GM18951 (cell line): ENCODE results near the gene FAM227B.

Source experiments
- POLR2A ChIP-seq: IDR thresholded peaks from 4 replicates; pipeline ENCODE4 v1.6.1; 2011; ENCODE audit warnings: mild to moderate bottlenecking; ENCODE audit not compliant: insufficient read length, insufficient read depth; ENCODE audit errors: extremely low read depth
- in situ Hi-C: fragments of 300-500 bp; cut with MboI; formaldehyde crosslinking; loops from one replicate; pipeline ENCODE4 v1.12.0; 2022; ENCODE audit warnings: low sequenced_read_pairs, mixed read lengths, inconsistent platforms; ENCODE audit not compliant: unreplicated experiment

FAM227B gene

DNA sequence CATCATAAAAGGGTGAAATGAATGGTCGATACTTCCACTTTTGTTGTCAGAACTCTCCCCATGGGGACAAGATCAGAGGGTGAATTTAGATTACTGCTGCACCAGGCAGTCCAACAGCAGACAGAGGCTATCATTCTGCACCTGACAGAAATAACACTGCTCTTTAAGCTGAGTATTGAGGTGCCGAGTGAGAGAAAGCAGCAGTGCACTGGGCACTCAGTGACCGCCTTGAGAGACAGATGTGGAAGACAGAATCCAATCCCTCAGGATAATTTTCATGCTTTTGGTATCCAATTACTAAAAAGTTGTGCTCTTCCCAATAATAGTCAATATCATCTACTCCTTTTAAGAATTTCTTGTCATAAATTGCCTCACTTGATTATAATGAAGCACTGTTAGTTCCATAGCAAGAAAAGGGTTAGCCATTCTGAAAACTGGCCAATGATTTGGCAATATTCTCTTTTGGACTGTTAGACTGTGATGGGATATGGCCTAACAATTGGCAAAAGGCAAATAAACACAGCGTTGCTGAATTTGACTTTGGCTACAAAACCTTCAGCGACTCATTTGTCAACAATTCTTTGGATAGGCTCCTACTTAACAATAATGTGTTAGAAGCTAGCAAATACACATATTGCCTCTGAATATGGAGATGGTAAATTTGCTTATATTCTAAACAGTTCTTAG lies 192.1 kb downstream of the FAM227B start:
- TF ChIP-seq POLR2A: no peak
- in situ Hi-C loops: loop anchor here (10.0 kb wide), 1 partner anchor 204 kb away; no protein-coding TSS in a partner anchor

DNA sequence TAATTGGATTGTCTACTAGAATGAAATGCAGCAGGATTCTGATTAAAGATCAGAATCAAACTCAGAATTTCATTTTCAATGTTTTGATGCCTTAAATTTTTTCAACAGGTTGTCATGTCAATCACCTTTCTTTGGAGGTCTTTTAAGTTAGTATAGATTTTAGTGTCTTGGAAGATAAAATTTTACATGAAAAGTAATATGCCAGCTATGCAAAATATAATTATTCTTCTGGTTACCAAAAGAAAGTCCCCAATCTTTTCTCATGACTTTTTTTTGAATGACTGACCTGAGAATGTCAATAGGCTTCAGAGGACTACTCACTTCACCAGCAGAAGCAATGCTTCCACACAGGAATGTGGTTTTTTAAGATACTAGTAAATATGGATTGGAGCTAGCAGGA lies 193.2 kb downstream of the FAM227B start:
- in situ Hi-C loops: loop anchor here (10.0 kb wide), 1 partner anchor 203 kb away; no protein-coding TSS in a partner anchor

DNA sequence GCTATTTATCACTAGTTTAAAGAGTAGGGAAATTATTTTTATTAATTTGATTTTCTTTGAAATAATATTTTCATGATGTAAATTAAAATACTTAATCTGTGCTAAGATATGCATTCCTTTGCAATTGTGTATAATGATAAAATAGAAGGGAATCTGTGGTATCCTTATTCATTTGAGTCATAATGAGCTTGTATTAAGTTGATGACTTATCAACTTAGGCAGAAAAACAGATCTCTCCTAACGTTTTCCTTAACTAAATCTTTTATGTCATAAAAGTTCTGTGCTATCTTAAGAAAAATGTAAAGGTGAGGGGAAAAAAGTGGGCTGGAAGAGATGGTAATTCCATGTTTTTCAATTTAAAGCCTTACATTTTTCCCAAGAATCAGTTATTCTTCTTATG lies 195.7 kb downstream of the FAM227B start:
- no peak for TF ChIP-seq POLR2A

More for the DNA sequence above, 193.2 kb downstream of the FAM227B start:
- TF ChIP-seq POLR2A: no peak

DNA sequence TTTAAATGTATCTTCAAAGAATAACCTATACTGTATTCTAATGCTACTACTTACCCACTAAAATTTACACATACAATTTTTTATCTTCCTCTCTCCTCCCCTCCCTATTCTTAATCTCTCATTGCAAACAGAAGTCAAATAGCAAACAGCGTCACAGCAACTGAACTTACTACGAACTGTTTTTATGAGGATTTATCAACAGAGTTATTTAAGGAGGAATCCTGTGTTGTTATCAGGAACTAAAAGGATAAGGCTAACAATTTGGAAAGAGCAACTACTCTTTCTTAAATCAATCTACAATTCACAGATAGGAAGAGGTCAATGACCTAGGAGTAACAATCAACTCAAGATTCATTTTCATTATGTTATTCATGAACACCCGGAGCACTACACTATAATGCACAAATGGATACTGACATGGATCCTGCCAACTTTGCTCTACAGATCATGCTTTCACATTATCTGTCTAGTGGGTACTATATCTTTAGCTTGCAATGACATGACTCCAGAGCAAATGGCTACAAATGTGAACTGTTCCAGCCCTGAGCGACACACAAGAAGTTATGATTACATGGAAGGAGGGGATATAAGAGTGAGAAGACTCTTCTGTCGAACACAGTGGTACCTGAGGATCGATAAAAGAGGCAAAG lies 196.6 kb downstream of the FAM227B start:
- no peak for TF ChIP-seq POLR2A
- in situ Hi-C loops: loop anchor here (10.0 to 25.0 kb wide), 2 partner anchors 199 to 562 kb away; no protein-coding TSS in a partner anchor

More for the DNA sequence above, 195.7 kb downstream of the FAM227B start:
- in situ Hi-C loops: loop anchor here (10.0 to 25.0 kb wide), 2 partner anchors 200 to 563 kb away; no protein-coding TSS in a partner anchor

DNA sequence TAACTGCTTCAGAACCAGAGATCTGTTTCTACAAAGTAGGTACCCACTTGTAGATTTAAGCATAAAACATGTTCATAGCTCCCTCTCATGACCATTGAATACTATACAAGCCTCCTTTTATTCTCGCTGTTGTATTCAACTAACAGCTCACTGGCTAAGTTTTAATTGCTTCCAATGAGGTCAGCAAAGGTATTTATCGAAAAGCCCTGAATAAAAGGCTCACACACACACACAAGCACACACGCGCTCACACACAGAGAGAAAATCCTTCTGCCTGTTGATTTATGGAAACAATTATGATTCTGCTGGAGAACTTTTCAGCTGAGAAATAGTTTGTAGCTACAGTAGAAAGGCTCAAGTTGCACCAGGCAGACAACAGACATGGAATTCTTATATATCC lies 197.6 kb downstream of the FAM227B start, which contains the start of gene FGF7:
Gene FGF7, plus strand, starts transcription at position 222 of the 400 bp plus-strand sequence. CDS start 1,056 bp downstream, outside the sequence.
- no peak for TF ChIP-seq POLR2A
- in situ Hi-C loops: loop anchor here (10.0 to 25.0 kb wide), 2 partner anchors 198 to 561 kb away; no protein-coding TSS in a partner anchor

DNA sequence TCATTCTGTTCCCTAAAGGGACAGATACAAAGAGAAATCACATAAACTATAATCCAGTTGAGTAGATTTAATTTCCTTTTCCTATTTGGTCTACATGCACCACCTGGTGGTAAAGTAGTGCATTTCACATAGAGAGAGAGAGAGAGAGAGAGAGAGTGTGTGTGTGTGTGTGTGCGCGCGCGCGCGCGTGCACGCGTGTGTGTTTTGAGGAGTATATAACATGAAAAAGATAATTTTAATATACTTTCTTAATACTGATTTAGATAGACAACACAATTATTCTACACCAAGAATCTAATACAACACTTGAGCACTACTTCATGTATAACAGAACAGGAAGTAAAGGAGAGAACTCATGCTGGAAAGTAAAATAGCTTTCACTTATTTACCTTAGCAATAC lies 198.6 kb downstream of the FAM227B start:
- in situ Hi-C loops: loop anchor here (10.0 to 25.0 kb wide), 2 partner anchors 197 to 560 kb away; no protein-coding TSS in a partner anchor
- TF ChIP-seq POLR2A: no peak

DNA sequence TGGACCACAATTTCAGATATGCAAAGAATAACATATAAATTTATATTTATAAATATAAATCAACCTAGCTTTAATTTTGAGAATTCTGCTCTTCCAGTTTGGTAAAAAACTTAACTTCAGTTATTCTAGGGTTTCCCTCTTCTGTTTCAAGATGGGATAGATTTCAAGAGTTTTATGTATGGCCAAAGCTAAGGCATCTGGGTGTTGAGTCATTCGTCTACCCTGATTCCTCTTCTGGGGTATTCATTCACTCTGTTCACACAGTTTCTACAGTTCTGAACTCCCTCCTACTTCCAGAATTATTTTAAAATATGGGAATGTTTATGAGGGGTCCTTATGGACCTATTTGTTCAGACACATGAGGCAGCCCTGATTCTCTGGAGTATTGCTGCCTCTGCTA lies 201.8 kb downstream of the FAM227B start:
- in situ Hi-C loops: loop anchor here (25.0 kb wide), 1 partner anchor 557 kb away; no protein-coding TSS in a partner anchor
- TF ChIP-seq POLR2A: no peak

DNA sequence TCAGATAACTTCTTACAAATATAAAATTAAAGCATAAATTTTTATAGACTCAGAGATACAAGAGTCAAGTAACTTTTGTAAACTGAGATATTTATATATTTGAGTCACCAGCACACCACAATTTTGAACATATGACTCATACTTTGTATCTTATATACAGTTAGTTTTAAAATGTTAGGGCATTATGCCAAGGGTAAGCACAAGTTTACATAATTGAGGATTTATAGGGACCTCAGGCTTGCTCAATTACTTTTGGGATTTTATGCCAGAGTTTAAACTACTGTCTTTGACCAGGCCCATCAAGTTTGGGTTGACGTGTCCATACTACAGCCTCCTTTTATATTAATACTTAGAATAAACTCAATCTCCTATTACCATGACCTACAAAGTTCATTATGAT lies 205.0 kb downstream of the FAM227B start:
- TF ChIP-seq POLR2A: no peak
- in situ Hi-C loops: loop anchor here (25.0 kb wide), 1 partner anchor 553 kb away; no protein-coding TSS in a partner anchor

DNA sequence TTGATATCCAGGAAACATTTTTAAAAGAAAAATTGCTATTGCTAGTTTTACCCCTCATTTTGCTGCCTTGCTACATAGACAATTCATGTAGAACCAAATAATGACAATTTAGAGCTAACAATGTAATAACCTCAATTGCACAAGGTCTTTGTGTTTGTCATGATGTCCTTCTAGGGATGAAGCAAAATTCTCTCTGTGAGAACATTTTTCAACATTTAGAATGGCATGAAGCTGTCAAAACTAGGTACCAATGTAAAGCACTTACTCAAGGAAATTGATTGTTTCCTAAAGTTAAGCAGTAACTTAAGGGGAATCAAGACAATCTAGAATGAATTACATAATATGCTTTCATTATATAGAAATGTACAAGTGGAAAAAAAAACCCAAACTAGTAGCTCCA lies 205.5 kb downstream of the FAM227B start:
- no peak for TF ChIP-seq POLR2A

DNA sequence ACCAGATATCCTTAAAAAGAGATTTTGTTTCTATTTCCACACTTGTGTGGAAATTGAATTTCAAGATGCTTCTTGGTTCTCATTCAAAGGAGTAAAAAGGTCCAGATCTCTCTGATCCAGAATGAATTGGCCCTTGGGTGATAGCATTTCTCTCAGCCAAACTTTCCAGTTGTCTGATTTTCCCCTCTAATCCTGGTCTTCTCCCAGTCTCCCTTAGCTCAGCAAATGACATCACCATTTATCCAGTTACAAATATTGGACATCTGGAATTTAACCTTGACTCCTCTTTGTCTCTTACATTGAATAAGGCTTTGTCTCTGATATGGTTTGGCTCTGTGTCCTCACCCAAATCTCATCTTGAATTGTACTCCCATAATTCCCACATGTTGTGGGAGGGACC lies 207.8 kb downstream of the FAM227B start:
- in situ Hi-C loops: loop anchor here (25.0 kb wide), 1 partner anchor 550 kb away; no protein-coding TSS in a partner anchor
- no peak for TF ChIP-seq POLR2A

More for the DNA sequence above, 205.5 kb downstream of the FAM227B start:
- in situ Hi-C loops: loop anchor here (25.0 kb wide), 1 partner anchor 553 kb away; no protein-coding TSS in a partner anchor

DNA sequence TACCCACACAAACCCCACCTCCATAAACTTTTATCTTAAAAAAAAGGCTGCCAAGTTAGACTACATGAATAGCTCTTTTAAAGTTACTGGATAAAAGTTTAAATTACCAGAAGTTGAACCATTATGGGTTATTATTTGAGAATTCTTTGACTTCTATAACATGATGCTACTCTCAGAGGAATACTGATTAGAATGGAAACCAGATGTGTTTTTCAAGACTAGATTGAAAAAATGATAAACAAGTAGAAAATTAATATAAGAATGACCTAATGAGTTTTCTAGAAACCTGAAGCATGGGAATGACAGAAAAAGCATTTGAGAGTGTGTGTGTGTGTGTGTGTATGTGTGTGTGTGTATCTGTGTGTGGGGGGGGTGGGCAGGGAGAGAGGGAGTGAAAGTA lies 210.0 kb downstream of the FAM227B start:
- in situ Hi-C loops: loop anchor here (25.0 kb wide), 1 partner anchor 548 kb away; no protein-coding TSS in a partner anchor

DNA sequence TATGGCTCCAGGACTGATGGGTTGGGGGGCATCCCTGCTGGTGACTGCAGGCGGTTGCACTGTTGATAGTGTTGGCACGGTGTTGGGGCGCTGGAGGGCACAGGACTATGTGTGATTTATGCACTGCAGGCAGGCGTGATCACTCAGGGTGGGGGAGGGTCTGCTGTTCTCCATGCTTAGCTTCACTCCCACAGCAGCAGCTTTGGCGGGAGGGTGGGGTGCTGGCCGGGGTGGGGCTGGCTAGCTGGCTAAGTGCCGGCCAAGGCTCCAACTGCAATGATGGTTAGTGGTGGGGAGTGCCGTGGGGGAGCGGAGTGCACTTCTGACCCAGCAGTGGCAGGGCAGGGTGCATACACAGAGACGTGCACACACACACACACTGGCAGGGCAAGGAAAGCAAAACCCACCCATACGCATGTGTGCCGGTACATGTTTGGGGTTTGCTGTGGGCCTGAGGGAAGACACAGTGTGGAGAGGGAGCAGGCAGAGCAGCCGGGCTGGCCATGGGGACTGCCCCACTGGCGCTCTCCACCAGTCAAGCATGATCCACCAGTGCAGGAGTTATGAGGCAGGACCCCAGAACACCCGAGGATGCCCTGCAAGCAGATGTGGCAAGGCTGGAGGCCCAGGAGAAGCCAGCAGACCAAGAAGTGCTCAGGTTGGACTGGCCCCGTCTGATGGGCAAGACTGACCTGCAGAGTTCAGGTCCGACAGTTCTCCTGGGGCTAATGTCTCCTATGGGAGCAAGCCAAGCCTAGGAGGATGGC lies 214.1 kb downstream of the FAM227B start:
- in situ Hi-C loops: loop anchor here (25.0 kb wide), 1 partner anchor 544 kb away; no protein-coding TSS in a partner anchor
- TF ChIP-seq POLR2A: no peak

More for the DNA sequence above, 210.0 kb downstream of the FAM227B start:
- no peak for TF ChIP-seq POLR2A

DNA sequence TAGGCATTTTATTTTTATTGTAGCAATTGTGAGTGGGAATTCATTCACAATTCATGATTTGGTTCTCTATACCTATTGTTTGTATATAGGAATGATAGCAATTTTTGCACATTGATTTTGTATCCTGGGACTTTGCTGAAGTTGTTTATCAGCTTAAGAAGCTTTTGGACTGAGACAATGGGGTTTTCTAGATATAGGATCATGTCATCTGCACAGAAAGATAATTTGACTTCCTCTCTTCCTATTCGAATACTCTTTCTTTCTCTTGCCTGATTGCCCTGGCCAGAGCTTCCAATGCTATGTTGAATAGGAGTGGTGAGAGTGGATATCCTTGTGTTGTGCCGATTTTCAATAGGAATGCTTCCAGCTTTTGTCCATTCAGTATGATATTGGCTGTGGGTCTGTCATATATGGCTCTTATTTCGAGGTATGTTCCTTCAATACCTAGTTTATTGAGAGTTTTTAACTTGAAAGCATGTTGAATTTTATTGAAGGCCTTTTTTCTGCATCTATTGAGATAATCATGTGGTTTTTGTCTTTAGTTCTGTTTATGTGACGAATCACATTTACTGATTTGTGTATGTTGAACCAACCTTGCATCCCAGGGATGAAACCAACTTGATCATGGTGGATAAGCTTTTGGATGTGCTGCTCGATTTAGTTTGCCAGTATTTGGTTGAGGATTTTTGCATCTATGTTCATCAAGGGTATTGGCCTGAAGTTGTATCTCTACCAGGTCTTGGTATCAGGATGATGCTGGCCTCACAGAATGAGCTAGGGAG lies 217.9 kb downstream of the FAM227B start:
- in situ Hi-C loops: loop anchor here (25.0 kb wide), 1 partner anchor 540 kb away; no protein-coding TSS in a partner anchor
